GM12892 (cell line): ENCODE data around the gene SCYGR8.

Experiments used
- POLR2A ChIP-seq: IDR thresholded peaks from 2 replicates; pipeline ENCODE4 v1.6.1; 2011; ENCODE audit warnings: low read depth, low read length, control low read depth
- POLR2AphosphoS5 ChIP-seq: IDR thresholded peaks from 2 replicates; pipeline ENCODE4 v1.6.1; 2011; ENCODE audit warnings: low read depth, low read length, control low read depth
- TAF1 ChIP-seq: IDR thresholded peaks from 2 replicates; pipeline ENCODE4 v1.6.1; 2011; ENCODE audit warnings: low read depth, mild to moderate bottlenecking, control low read depth, low read length, borderline replicate concordance

DNA sequence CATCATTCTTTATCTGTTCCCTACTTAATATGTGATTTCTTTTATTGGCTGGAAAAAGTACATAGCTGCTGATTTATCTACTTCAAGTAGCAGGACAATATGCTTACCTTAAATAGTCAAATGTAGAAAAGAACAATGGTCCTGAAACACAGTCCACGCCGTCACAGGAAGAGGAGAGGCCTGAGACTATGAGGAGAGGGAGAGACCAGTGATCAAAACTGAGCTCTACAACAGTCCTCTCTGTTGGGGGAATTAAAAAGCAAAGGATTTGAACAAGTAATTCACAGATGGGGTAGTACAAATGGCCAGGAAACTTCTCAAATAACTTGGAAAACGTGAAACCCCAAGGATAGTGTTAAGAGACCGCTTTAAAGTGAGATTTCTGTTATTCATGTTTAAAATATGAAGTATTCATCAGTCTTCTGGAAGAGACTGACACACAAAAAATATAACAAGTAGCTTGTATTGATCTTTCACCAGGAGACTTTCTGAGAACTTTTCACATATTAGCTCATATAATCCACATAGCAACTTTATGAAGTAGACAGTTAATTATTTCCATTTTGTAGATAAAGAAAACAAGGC, 20.2 kb downstream of the SCYGR8 start:
- TF ChIP-seq POLR2AphosphoS5 (no peak), POLR2A (no peak), TAF1 (no peak)
